Kidney capillary endothelial cell (primary cell): Measurements from ENCODE around the gene FGGY.

Experiments
- DNase-seq: peaks from one replicate; pipeline ENCODE4 v3.0.0-alpha.2; 2018; ENCODE audit warnings: low spot score

FGGY gene

DNA sequence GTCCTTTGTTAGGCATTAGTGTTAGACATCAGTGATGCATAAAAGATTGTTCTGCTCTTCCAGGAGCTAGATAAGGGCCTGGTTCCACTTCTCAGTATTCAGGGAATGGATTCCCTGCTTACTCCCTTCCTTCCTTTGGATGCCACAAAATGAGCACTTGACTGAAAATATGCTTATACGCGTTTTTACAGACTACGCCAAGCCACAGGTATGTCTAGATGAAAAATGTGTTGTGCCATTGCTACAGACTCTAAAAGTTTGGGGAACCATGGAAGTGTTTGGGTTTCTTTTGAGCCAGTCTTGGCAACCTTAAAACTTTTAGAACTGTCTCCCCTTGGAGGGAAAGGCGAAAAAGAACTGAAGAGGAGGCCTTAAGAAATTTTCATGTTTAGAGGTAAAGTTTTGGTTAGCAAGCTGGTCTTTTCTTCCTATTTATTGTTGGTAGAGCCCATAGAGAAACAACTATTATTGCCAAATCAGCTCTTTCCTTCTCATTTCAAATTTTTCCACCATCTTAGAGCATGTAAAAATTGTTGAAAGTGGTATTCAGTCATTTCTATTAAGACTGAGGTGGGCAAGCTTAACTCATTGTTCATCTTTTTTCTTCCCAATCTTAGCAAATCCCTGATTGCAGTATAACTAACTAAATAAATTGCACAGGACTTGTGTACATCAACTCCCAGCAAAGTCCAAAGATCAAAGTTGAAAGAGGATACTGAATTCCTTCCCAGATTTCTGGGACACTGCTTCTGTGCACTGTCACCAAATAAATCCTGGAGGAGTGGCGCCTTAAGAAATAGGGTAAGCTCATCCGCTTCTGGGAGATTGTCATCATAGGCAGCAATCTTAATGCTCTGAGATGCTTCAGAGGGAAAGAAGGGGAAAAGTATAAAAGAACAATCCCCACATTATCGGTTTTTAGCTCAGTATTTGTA lies 18.9 kb downstream of the FGGY start:
- no peak for DNase-seq

DNA sequence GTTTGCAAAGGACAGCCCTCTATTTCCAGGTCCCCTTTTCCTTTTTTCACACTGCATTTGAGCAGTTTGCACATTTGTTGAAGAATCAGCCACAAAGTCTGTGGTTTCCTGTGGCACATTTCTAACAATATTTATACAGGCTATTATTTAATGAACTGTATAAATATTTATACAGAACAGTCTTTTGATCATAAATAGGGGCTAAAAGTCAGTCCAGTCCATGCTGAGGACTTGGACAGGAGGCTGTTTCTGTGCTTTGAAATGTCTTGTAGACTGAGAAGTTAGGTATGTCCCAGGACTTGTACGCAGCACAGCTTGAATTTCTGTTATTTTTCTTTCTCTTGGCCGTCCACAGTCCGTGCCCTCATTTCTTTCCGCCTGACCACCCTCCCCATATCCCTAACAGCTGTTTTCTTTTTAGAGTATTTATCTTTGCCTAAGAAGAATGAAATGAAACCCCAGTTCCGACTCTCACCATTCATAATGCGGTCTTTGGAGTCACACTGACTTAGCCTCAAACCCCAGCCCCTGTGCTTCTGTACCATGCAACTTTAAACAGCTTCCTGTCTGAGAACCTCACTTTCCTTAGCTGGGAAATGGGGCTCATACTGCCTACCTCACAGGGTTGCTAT lies 19.7 kb downstream of the FGGY start:
- no peak for DNase-seq

- DNase-seq: no peak
Observed at GRCh38 chr1:59317343-59317742, 20.4 kb downstream of the FGGY start.

DNA sequence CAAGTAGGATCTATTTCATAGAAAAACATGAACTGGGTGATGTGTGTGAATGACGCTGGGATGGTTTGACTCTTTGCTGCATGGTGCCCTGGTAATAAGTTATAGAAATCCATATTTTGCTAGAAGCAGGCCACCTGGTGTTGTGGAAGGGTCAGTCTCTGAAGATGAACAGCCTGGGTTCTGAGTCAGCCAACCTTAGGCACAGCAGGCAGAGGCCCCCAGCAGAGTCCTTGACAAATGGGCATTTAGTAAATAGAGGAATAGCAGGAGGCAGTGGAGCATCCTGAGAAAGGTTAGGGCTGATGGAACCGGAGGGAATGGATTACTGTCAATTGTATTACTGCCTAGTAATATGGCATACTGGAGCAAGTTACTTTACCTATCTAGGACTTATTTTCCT lies 20.9 kb downstream of the FGGY start:
- DNase-seq: no peak

DNA sequence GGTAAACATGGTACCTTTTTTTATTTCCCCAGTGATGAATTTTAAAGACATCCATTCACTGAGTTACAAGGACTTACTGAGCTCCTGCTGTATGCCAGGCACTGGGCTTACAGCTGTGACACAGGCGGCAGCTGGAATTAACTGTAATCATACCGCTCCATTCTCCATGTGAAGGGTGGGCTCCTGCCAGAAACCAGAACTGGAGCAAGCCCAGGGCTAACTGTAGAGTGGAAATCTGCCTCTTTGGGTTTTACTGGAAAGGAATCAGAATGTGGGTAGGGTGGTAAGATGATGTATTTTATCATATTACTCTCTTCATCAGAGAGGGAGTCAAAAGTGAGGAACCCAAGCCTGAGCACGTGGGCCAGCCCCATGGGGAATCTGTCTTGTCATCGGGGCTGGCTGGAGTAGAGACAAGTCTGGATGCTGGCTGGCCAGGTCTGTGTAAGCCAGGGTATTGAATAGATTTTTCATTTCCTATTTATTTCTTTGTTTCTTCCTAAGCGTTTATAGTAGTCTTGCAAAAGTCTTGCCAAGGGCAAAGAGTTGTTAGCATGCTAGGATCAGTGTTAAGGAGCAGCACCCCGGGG lies 21.5 kb downstream of the FGGY start:
- no peak for DNase-seq

DNA sequence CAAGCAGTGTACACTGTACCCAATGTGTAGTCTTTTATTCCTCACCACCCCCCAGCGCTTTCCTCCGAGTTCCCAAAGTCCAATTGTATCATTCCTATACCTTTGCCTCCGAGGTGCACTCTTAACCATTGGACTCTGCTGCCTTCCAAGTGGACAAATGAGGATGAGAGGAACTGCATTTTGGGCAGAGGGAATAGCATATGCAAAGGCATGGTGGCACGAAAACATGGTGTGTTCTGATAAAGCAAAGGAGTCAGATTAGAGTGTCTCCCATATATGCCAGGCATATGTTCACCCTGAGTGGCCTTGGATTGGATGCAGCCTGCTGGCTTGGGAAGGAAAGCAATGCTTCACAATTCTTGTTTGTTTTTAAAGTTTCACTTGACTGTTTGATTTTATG lies 25.5 kb downstream of the FGGY start:
- DNase-seq: no peak

- no peak for DNase-seq
Observed at GRCh38 chr1:59322814-59323213, 25.9 kb downstream of the FGGY start.

GRCh38 chr1:59323879-59324278 lies 27.0 kb downstream of the FGGY start:
- no peak for DNase-seq

- no peak for DNase-seq
Observed at GRCh38 chr1:59328353-59328752, 31.5 kb downstream of the FGGY start.

DNA sequence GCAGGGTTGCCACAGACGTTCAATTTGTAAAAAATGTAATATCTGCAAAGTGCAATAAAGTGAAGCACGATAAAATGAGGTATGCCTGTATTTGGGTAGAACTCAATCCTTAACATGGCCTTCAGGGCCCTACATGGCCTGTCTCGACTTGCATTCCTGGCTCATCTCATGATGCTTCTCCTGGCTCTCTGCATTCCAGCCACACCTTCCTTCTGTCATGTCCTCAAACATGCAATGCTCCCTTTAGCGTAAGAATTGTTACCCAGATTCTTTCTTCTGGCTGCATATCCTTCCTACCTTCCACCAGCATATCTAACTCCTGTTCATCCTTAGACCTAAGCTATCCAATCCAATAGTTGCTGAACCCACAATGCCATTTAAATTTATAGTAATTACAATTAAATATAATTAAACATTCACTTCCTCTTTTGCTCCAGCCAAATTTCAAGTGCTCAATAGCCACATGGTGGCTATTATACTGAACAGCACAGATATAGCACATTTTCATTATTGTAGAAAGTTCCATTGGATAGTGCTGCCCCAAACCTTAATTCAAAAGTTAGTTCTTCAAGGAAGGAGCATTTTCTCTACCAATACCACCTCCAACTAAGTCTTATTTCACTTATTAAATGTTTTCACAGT lies 32.6 kb downstream of the FGGY start:
- DNase-seq: no peak

- no peak for DNase-seq
Observed at GRCh38 chr1:59331686-59332620, 35.1 kb downstream of the FGGY start.

DNA sequence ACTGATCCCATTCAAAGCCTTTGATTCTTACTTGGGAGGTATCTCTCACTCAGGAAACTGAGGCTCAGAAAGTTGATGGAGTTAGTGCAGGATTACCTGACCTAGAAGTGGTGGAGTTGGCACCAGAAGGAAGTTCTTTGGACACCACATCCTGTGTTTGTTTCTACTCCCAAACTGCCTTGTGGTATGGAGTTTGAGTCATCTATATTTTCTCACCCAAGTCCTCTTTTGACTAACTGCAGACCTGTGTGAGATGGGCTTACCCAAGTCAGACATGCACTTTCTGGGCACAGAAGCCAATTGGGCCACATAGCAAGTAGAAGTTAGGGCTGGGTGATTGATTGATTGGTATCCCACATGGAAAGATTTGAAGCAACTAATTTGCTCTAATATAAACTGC lies 36.1 kb downstream of the FGGY start:
- DNase-seq: peak; percentile 48

DNA sequence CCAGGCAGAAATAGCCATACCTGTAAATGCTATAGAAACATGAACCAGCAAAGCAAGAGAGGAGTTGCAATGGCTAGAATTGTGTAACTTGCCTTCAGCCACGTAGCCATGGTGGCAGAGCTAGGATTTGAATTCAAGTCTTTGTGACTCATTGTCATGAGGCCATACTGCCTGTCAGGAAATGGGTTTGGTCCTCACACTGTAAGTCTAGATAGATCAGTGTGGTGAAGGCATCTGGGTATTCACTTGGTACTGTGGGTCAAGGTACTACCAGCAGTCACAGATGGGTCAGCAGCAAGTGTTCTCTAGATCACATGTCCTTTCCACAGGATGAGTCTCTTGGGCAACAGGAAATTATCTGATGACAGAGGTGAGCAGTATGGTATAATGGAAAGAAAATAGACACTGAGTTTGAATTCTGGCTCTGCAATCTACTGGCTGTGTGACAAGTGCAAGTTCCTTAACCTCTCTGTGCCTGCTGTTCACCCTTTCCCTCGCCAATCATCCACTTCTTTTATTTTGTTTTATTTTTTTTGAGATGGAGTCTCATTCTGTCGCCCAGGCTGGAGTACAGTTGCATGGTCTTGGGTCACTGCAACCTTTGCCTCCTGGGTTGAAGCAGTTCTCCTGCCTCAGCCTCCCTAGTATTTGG lies 36.9 kb downstream of the FGGY start:
- DNase-seq: peak; percentile 0

GRCh38 chr1:59340411-59341307 lies 43.8 kb downstream of the FGGY start:
- DNase-seq: no peak

- DNase-seq: no peak
Observed at GRCh38 chr1:59342801-59343575, 46.1 kb downstream of the FGGY start.

DNA sequence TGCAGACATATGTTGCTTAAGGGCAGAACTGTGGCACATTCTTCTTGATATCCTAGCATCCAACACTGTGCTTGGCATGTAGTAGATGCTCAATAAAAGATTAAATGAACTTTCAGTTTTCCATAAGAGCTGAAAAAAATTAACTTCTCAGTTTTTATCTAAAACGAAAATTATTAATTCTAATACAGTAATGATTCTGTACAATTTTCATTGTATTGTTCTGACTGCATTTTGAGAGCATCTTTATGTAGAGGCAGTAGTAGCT lies 46.6 kb downstream of the FGGY start:
- no peak for DNase-seq

GRCh38 chr1:59345221-59345620 lies 48.3 kb downstream of the FGGY start:
- DNase-seq: no peak

- no peak for DNase-seq
Observed at GRCh38 chr1:59346429-59346828, 49.5 kb downstream of the FGGY start.

GRCh38 chr1:59349101-59349500 lies 52.2 kb downstream of the FGGY start:
- DNase-seq: no peak
